GM12878 (cell line): ENCODE results near the gene MICALL2. TPM values are rescaled to one million over a fixed set of nuclear protein-coding genes. Genes with fewer than 3 reads are reported as not detected.

Experiments used
- ATAC-seq: fragments of 200-7000 bp; cut with Tn5 transposase; 3 replicates; pipeline ENCODE4 v1.9.1; 2020; ENCODE audit warnings: mild to moderate bottlenecking, moderate library complexity
- BruUV-seq: library from RNA; stranded (reverse); fragments of 400-500 nt; replicated peaks from 2 replicates; lab custom pipeline; 2021; lab: Mats Ljungman, UMichigan
- CTCF ChIA-PET: fragments of 300-600 bp; sonication (Branson Sonifier 250); formaldehyde crosslinking; extraction: SDS; loops from one replicate; lab custom pipeline; 2021; ENCODE audit warnings: inconsistent platforms; lab: Yijun Ruan, JAX
- POLR2A ChIA-PET: fragments of 350-600 bp; formaldehyde crosslinking; extraction: SDS; loops from one replicate; lab custom pipeline; 2021; ENCODE audit warnings: inconsistent platforms; lab: Charles Lee
- RAD21 ChIA-PET: fragments of 300-600 bp; sonication (Branson Sonifier 250); formaldehyde crosslinking; loops from one replicate; lab custom pipeline; 2023; ENCODE audit warnings: antibody characterized with exemption; ENCODE audit not compliant: unreplicated experiment; lab: Charles Lee
- SMC1A ChIA-PET: fragments of 300-600 bp; sonication (Branson Sonifier 250); formaldehyde crosslinking; loops from one replicate; lab custom pipeline; 2023; ENCODE audit not compliant: unreplicated experiment, uncharacterized antibody; lab: Charles Lee
- DNase-seq: peaks from one replicate; pipeline ENCODE4 v3.0.0-alpha.2; 2011; ENCODE audit warnings: low read depth, low spot score
- FAIRE-seq: peaks from 3 replicates; lab custom pipeline; 2011; peaks lifted over from hg19 to GRCh38; lab: Jason Lieb, UNC
- H2AFZ ChIP-seq: 2 replicates; pipeline ENCODE4 v1.6.0; 2011; ENCODE audit warnings: low read depth, low read length, control low read depth; ENCODE audit not compliant: control insufficient read depth
- H3K27ac ChIP-seq: 2 replicates; pipeline ENCODE4 v1.5.1; 2011; ENCODE audit warnings: control low read depth; ENCODE audit not compliant: control insufficient read depth, insufficient read depth
- H3K27me3 ChIP-seq, 2 experiments: replicated peaks in 1 of 2; 2 replicates each; pipeline versions ENCODE4 v1.6.0 to v1.6.1; 2011; ENCODE audit warnings: low read length in 1 of 2; ENCODE audit not compliant: control insufficient read depth in 2 of 2, insufficient read depth in 2 of 2
- H3K36me3 ChIP-seq, 2 experiments: 2 replicates each; pipeline ENCODE4 v1.5.1; 2011; ENCODE audit warnings: low read length in 1 of 2; ENCODE audit not compliant: control insufficient read depth in 2 of 2, insufficient read depth in 2 of 2
- H3K4me1 ChIP-seq: 2 replicates; pipeline ENCODE4 v1.6.1; 2011; ENCODE audit warnings: mild to moderate bottlenecking, low read length, moderate library complexity, mixed read lengths; ENCODE audit not compliant: control insufficient read depth, insufficient read depth
- H3K4me2 ChIP-seq: 2 replicates; pipeline ENCODE4 v1.6.0; 2011; ENCODE audit warnings: control low read depth; ENCODE audit not compliant: control insufficient read depth, insufficient read depth
- H3K4me3 ChIP-seq: fragments of 200-600 bp; sonication (generic); 2 replicates; pipeline ENCODE4 v1.5.1; 2016
- H3K79me2 ChIP-seq: 2 replicates; pipeline ENCODE4 v1.6.0; 2011; ENCODE audit warnings: low read length; ENCODE audit not compliant: control insufficient read depth, insufficient read depth
- H3K9ac ChIP-seq: 2 replicates; pipeline ENCODE4 v1.8.0; 2011; ENCODE audit warnings: low read length, control low read depth, mixed read lengths; ENCODE audit not compliant: control insufficient read depth, insufficient read depth
- H3K9me3 ChIP-seq: replicated peaks from 3 replicates; pipeline ENCODE4 v1.5.1; 2011; ENCODE audit warnings: mild to moderate bottlenecking, low read length; ENCODE audit not compliant: control insufficient read depth, insufficient read depth
- H4K20me1 ChIP-seq: 2 replicates; pipeline ENCODE4 v1.6.0; 2011; ENCODE audit not compliant: control insufficient read depth, insufficient read depth
- BMI1 ChIP-seq: fragments of 450-650 bp; IDR thresholded peaks from 2 replicates; pipeline ENCODE4 v1.6.1; 2016; ENCODE audit warnings: mild to moderate bottlenecking, moderate library complexity, borderline replicate concordance
- CBX5 ChIP-seq: sonication (generic); IDR thresholded peaks from 2 replicates; pipeline ENCODE4 v1.6.1; 2016; ENCODE audit warnings: low read depth, moderate library complexity, mild to moderate bottlenecking, inconsistent platforms
- GATAD2B ChIP-seq: fragments of 450-650 bp; conservative IDR thresholded peaks from 2 replicates; pipeline ENCODE4 v1.6.1; 2017; ENCODE audit warnings: low read depth, mild to moderate bottlenecking, moderate library complexity
- HDAC2 ChIP-seq: fragments of 200-600 bp; sonication (generic); IDR thresholded peaks from 2 replicates; pipeline ENCODE4 v1.6.1; 2017
- LARP7 ChIP-seq: fragments of 450-650 bp; IDR thresholded peaks from 2 replicates; pipeline ENCODE4 v1.6.1; 2017; ENCODE audit warnings: mild to moderate bottlenecking
- MTA2 ChIP-seq: fragments of 450-650 bp; IDR thresholded peaks from 2 replicates; pipeline ENCODE4 v1.6.1; 2016; ENCODE audit warnings: low read depth, mild to moderate bottlenecking, moderate library complexity
- RUNX3 ChIP-seq: IDR thresholded peaks from 2 replicates; pipeline ENCODE4 v1.6.1; 2012; ENCODE audit warnings: low read length, inconsistent platforms
- SIN3A ChIP-seq: IDR thresholded peaks from 2 replicates; pipeline ENCODE4 v1.6.1; 2012; ENCODE audit warnings: low read depth, low read length, improper control_type of control experiment
- SMARCA5 ChIP-seq: fragments of 450-650 bp; IDR thresholded peaks from 2 replicates; pipeline ENCODE4 v1.6.1; 2017; ENCODE audit warnings: mild to moderate bottlenecking
- SPI1 ChIP-seq: IDR thresholded peaks from 2 replicates; pipeline ENCODE4 v1.6.1; 2011; ENCODE audit warnings: low read depth, mild to moderate bottlenecking, low read length, moderate library complexity, borderline replicate concordance; ENCODE audit not compliant: insufficient read depth
- TCF12 ChIP-seq: IDR thresholded peaks from 2 replicates; pipeline ENCODE4 v1.6.1; 2011; ENCODE audit warnings: low read depth, mild to moderate bottlenecking, low read length
- TCF3 ChIP-seq: IDR thresholded peaks from 2 replicates; pipeline ENCODE4 v1.6.1; 2012; ENCODE audit warnings: low read depth, mild to moderate bottlenecking, low read length, borderline replicate concordance; ENCODE audit not compliant: insufficient read depth
- ZNF274 ChIP-seq: IDR thresholded peaks from one replicate; pipeline ENCODE4 v1.8.0; 2011; ENCODE audit not compliant: insufficient read length, insufficient read depth
- ZNF384 ChIP-seq: IDR thresholded peaks from 2 replicates; pipeline ENCODE4 v1.6.1; 2012; ENCODE audit warnings: low read depth, mild to moderate bottlenecking, low read length, improper control_type of control experiment, borderline replicate concordance
- ZSCAN29 ChIP-seq: fragments of 450-650 bp; IDR thresholded peaks from 2 replicates; pipeline ENCODE4 v1.6.1; 2017; ENCODE audit warnings: mild to moderate bottlenecking, moderate library complexity
- WGBS: methylation state at CpG from one replicate; pipeline ENCODE4 v1.1.6; 2016; ENCODE audit warnings: low lambda C conversion rate; ENCODE audit not compliant: insufficient replicate concordance, insufficient coverage; ENCODE audit errors: missing lambda C conversion rate; 5-methylcytosine and 5-hydroxymethylcytosine counted together
- in situ Hi-C: fragments of 300-500 bp; cut with MboI; formaldehyde crosslinking; loops from 9 replicates; pipeline ENCODE4 v1.14.3; 2018; ENCODE audit warnings: mixed read lengths
- intact Hi-C: fragments of 100-400 bp; cut with micrococcal nuclease; formaldehyde crosslinking; loops from one replicate; pipeline ENCODE4 v1.14.2; 2022; ENCODE audit not compliant: unreplicated experiment
- polyA plus RNA-seq, 11 experiments: library from polyadenylated mRNA; depleted of rRNA in 4 of 11; unstranded in 6 of 11; stranded (reverse) in 5 of 11; fragments of >200 nt; fragmentation: Nextera tagmentation in 4 of 11; fragmentation: Illumina TruSeq in 1 of 11; extraction: Ambion mirVana in 4 of 11; extraction: Trizol in 1 of 11; gene quantifications; 1 replicate in 1 of 11; 2 replicates in 10 of 11; pipeline versions ENCODE4 v1.2.1 to v1.2.3, GENCODE V29; 2011 to 2016; ENCODE audit warnings: inconsistent platforms in 2 of 11, missing spikeins in 2 of 11, low read depth in 1 of 11
- total RNA-seq, 4 experiments: library from RNA; depleted of rRNA in 3 of 4; stranded (reverse); fragments of >200 nt in 3 of 4; fragmentation: Illumina TruSeq in 1 of 4; extraction: Trizol in 1 of 4; gene quantifications; 2 replicates each; pipeline versions ENCODE4 v1.2.1 to v1.2.3, GENCODE V29; 2013 to 2021
- TF ChIP-seq, protein P1 (sequence below): fragments of 450-650 bp; formaldehyde crosslinking; IDR thresholded peaks from 2 replicates; pipeline ENCODE4 v1.5.0; 2022; ENCODE audit warnings: mild to moderate bottlenecking, missing genetic modification characterization
- TF ChIP-seq, protein P2 (sequence below): IDR thresholded peaks from 2 replicates; pipeline ENCODE4 v1.6.1; 2012; ENCODE audit warnings: mild to moderate bottlenecking, low read depth, low read length

Gene MICALL2
- total and polyA plus RNA-seq, 10 of the 15 experiments (the other 5 are each of a cell fraction or from before 2014, with no cell fraction given) = 0.04 to 1.7 (median 0.83) TPM; not detected in 3

GRCh38 chr7:1502845-1503244 is 43.6 kb upstream of the MICALL2 start:
- RAD21 ChIA-PET = no interaction called here
- ATAC-seq (no peak), FAIRE-seq (no peak), DNase-seq (no peak)
- POLR2A ChIA-PET = interaction anchor here (1.0 kb wide), 1 partner anchor 32 kb away, joined by 3 read pairs; no protein-coding TSS in a partner anchor
- Histone ChIP-seq H3K4me2 (peak overlapping the region; percentile 95), H3K9me3 (no peaks in the 10 kb centered on the region), H3K4me1 (peaks cover 26% of the 10 kb centered on the region), H3K4me3 (peak overlapping the region; percentile 82), H3K27me3 (no peaks in the 10 kb centered on the region), H3K79me2 (peaks cover 18% of the 10 kb centered on the region), H3K36me3 (peaks cover 0 to 6% of the 10 kb centered on the region in 2 experiments; a peak in 2 of 4 replicates), H3K9ac (peak overlapping the region; percentile 75; the same call in 1 of the 2 replicates), H2AFZ (no peak overlapping the region), H3K27ac (no peak overlapping the region), H4K20me1 (no peaks in the 10 kb centered on the region; the same call in 1 of the 2 replicates)
- 73% methylated on average over 20 of the region's 20 CpGs for WGBS
- SMC1A ChIA-PET = no interaction called here
- BruUV-seq = no TSS peak
- CTCF ChIA-PET = no interaction called here
- intact Hi-C loops = loop anchor here (5.0 kb wide), 1 partner anchor 64 kb away; no protein-coding TSS in a partner anchor
- TF ChIP-seq CBX5 (no peak), LARP7 (no peak), ZNF274 (no peak), ZSCAN29 (no peak), HDAC2 (no peak), BMI1 (no peak), MTA2 (no peak), SIN3A (no peak), SMARCA5 (no peak), TCF3 (no peak), GATAD2B (no peak), RUNX3 (no peak), SPI1 (no peak), TCF12 (no peak), ZNF384 (no peak)
- TF ChIP-seq, protein P1, sequence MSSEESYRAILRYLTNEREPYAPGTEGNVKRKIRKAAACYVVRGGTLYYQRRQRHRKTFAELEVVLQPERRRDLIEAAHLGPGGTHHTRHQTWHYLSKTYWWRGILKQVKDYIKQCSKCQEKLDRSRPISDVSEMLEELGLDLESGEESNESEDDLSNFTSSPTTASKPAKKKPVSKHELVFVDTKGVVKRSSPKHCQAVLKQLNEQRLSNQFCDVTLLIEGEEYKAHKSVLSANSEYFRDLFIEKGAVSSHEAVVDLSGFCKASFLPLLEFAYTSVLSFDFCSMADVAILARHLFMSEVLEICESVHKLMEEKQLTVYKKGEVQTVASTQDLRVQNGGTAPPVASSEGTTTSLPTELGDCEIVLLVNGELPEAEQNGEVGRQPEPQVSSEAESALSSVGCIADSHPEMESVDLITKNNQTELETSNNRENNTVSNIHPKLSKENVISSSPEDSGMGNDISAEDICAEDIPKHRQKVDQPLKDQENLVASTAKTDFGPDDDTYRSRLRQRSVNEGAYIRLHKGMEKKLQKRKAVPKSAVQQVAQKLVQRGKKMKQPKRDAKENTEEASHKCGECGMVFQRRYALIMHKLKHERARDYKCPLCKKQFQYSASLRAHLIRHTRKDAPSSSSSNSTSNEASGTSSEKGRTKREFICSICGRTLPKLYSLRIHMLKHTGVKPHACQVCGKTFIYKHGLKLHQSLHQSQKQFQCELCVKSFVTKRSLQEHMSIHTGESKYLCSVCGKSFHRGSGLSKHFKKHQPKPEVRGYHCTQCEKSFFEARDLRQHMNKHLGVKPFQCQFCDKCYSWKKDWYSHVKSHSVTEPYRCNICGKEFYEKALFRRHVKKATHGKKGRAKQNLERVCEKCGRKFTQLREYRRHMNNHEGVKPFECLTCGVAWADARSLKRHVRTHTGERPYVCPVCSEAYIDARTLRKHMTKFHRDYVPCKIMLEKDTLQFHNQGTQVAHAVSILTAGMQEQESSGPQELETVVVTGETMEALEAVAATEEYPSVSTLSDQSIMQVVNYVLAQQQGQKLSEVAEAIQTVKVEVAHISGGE (CRISPR knock-in tag) = no peak
- TF ChIP-seq, protein P2, sequence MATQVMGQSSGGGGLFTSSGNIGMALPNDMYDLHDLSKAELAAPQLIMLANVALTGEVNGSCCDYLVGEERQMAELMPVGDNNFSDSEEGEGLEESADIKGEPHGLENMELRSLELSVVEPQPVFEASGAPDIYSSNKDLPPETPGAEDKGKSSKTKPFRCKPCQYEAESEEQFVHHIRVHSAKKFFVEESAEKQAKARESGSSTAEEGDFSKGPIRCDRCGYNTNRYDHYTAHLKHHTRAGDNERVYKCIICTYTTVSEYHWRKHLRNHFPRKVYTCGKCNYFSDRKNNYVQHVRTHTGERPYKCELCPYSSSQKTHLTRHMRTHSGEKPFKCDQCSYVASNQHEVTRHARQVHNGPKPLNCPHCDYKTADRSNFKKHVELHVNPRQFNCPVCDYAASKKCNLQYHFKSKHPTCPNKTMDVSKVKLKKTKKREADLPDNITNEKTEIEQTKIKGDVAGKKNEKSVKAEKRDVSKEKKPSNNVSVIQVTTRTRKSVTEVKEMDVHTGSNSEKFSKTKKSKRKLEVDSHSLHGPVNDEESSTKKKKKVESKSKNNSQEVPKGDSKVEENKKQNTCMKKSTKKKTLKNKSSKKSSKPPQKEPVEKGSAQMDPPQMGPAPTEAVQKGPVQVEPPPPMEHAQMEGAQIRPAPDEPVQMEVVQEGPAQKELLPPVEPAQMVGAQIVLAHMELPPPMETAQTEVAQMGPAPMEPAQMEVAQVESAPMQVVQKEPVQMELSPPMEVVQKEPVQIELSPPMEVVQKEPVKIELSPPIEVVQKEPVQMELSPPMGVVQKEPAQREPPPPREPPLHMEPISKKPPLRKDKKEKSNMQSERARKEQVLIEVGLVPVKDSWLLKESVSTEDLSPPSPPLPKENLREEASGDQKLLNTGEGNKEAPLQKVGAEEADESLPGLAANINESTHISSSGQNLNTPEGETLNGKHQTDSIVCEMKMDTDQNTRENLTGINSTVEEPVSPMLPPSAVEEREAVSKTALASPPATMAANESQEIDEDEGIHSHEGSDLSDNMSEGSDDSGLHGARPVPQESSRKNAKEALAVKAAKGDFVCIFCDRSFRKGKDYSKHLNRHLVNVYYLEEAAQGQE = no peak
- TF ChIP-seq, all 136 proteins: peak for 0
- in situ Hi-C loops = no loop called here
